ENCODE measurements around the gene ART3. TPM values are rescaled to one million over a fixed set of nuclear protein-coding genes. Genes with fewer than 3 reads are reported as not detected.
"Not testable (repeated sequence)": the region's sequence is repeated elsewhere in the genome, so short reads cannot be mapped to it uniquely, and the experiment has no call there.

Gene ART3, protein sequence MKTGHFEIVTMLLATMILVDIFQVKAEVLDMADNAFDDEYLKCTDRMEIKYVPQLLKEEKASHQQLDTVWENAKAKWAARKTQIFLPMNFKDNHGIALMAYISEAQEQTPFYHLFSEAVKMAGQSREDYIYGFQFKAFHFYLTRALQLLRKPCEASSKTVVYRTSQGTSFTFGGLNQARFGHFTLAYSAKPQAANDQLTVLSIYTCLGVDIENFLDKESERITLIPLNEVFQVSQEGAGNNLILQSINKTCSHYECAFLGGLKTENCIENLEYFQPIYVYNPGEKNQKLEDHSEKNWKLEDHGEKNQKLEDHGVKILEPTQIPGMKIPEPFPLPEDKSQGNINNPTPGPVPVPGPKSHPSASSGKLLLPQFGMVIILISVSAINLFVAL
- not detected for polyA plus RNA-seq

DNA sequence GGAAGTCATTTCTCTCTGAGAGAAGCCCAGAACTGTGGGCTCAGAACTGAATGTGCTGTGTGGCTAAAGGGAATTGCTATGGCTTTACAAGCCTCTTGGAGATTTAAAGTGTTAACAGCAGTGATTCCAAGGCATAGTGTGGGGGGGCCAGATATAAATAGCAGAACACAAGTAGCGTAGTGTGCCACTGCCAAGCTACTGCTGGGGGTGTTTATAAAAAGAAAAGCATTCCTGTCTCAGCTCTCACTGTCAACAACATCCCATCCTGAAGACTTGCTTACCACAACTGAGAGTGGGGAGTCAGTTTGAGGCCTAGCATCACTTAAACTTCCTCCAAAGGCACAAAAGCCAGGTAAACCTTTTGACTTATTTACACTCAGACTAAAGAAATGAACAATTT lies at the start of gene ART3:
TSS of gene ART3 (plus strand) at position 242 of the 400 bp plus-strand sequence. CDS start 1,181 bp downstream, outside the sequence.
- Mint-ChIP-seq H3K4me3 (no peak within 1 kb of the TSS), H3K9me3 (no peaks in the 10 kb centered on the region), H3K4me1 (no peaks in the 10 kb centered on the region), H3K27me3 (peaks cover 4% of the 10 kb centered on the region), H3K27ac (no peak within 1 kb of the TSS), H3K36me3 (no peaks in the 10 kb centered on the region)

DNA sequence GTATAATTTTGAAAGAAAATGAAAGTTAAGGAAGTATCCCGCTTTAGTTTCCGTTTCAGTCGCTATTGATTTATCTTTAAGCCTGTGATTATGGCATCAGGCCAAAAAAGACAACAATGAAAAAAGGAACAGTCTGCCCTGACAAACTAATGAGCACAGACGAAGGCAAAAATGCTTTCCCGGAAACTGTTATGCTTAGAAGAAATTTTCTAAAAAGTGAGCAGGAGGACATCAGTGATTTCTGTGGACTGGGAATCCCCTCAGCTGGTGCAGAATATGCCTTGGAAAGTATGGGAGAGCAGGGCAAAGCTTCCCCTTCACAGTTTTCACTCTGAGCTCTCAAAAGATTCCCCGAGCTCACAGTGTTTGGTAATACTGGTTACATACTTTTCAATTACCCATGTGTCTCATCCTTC lies 46.2 kb upstream of the ART3 start:
- H3K4me1 Mint-ChIP-seq: peaks cover 11 to 17% (median 16%) of the 10 kb centered on the region in 3 donors
- H3K9me3 Mint-ChIP-seq: no peaks in the 10 kb centered on the region
- H3K4me3 Mint-ChIP-seq: peak overlapping the region in 3 of 4 donors; percentile 61 to 73 (median 63)
- H3K27ac Mint-ChIP-seq: peak overlapping the region in 1 of 3 donors; percentile 84
- H3K36me3 Mint-ChIP-seq: no peaks in the 10 kb centered on the region
- H3K27me3 Mint-ChIP-seq: peaks cover 2% of the 10 kb centered on the region

DNA sequence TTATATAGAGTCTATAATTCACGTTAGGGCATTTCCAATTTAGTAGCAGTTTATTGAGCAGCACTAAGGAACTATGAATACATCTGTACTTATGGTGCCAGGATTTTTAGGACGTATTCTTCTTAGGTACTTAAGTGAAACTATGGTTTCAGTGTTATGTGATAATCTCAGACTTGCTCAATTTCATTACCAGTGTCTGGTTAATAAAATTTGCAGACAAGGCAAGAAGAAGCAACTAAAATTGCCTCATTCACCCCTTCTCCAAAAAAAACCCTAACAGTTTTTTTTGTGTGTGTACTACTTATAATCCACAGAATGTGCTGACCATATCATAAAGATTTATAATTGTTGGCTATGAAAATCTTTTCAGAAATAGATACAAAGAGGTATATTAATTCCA lies 45.2 kb upstream of the ART3 start:
- Mint-ChIP-seq H3K9me3 (no peaks in the 10 kb centered on the region), H3K4me1 (peaks cover 7 to 10% (median 8%) of the 10 kb centered on the region in 3 donors), H3K27ac (no peak overlapping the region), H3K36me3 (no peaks in the 10 kb centered on the region), H3K4me3 (no peak overlapping the region), H3K27me3 (peaks cover 2% of the 10 kb centered on the region)

DNA sequence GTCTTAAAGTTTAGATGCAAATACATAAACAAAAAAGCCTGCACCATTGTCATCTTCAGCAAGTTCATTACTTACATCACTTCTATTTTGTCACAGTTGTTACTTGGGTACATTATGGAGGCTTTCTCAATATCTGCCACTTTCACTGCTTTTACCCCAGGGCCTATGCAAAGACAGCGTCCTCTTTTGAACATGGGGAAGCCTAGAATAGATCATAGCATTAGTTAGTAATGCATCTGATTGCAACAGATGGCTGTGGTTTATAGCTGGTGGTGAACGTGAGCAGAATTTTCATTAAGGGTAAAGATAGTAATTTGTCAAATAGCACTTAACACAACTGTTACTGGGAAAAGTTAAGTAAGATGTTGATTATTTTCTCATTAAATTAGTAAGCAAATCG lies 39.4 kb upstream of the ART3 start:
- Mint-ChIP-seq H3K4me1 (peaks cover 0 to 2% (median 0%) of the 10 kb centered on the region in 3 donors), H3K27me3 (no peaks in the 10 kb centered on the region), H3K36me3 (no peaks in the 10 kb centered on the region), H3K4me3 (no peak overlapping the region), H3K9me3 (no peaks in the 10 kb centered on the region), H3K27ac (no peak overlapping the region)

DNA sequence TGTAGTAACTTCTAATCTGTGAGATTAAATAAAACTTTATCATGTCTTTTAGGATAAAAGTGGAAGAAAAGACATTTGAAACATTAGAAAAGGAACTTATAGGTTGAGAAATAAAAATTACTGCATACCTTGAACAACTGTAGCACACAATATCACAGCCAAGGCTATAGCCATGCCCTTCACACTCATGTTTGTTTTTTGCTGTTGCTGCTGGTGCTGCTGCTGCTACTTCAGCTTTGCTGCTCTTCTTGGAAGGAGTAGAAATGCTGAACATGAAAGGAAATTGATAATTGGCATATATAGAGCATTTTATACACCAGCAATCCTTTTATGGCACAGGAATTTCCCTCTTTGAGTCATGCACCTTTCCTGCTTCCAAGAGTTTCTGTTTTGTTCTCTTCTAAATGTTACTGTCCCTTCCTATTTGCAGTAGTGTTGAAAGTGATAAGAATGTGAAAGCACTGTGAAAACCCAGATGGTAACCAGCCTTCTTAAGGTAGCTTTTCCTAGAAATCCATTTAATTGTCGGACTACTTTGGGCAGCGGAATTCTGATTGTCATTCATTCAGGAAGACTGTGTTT lies 38.6 kb upstream of the ART3 start, which contains the start of gene CXCL11:
TSS of gene CXCL11 (minus strand) at position 272 of the 582 bp plus-strand sequence. CDS start at position 189, 83 bp downstream.
- no peaks in the 10 kb centered on the region for H3K9me3 Mint-ChIP-seq
- peaks cover 0 to 2% (median 0%) of the 10 kb centered on the region in 3 donors for H3K4me1 Mint-ChIP-seq
- no peak within 1 kb of the TSS for H3K4me3 Mint-ChIP-seq
- no peaks in the 10 kb centered on the region for H3K36me3 Mint-ChIP-seq
- no peak within 1 kb of the TSS for H3K27ac Mint-ChIP-seq
- no peaks in the 10 kb centered on the region for H3K27me3 Mint-ChIP-seq

DNA sequence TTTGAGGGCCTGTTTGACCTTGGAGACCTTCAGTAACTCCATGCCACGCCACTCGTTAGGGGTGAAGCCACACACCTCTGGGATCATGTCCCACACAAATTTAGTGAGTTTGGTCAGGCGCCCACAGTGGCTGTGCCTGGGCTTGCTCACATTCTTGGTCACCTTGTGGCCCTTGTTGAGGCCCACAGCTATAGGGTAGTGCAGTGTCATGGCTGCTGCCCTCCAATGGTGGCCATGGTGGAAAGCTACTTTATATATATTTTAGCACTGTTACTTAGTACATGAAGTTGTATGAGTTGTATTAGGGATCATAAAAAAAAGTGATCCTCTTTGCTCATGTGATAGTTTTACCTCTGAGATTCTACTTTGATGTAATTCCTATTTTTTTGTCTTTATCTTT lies 37.7 kb upstream of the ART3 start:
- Mint-ChIP-seq H3K9me3 (no peaks in the 10 kb centered on the region), H3K27me3 (no peaks in the 10 kb centered on the region), H3K27ac (no peak overlapping the region), H3K4me3 (no peak overlapping the region), H3K36me3 (no peaks in the 10 kb centered on the region), H3K4me1 (peaks cover 0 to 2% (median 0%) of the 10 kb centered on the region in 3 donors)

DNA sequence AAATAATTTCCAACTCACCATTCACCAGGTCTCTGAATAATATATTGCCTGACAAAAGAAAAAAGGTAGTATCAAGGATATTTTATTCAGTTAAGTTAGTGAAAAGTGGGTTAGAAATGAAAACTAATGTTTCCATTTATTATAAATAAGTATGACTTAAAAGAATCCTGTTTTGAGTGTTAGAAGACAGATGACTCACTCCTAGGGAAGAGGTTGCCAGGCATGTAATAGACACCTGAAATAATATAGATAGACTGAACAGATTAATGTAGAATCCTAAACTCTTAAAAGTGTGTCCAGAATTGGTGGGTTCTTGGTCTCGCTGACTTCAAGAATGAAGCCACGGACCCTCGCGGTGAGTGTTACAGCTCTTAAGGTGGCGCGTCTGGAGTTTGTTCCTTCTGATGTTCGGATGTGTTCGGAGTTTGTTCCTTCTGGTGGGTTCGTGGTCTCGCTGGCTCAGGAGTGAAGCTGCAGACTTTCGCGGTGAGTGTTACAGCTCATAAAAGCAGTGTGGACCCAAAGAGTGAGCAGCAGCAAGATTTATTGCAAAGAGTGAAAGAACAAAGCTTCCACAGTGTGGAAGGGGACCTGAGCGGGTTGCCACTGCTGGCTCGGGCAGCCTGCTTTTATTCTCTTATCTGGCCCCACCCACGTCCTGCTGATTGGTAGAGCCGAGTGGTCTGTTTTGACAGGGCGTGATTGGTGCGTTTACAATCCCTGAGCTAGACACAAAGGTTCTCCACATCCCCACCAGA lies 32.1 kb upstream of the ART3 start:
- H3K36me3 Mint-ChIP-seq, H3K4me1 Mint-ChIP-seq, H3K9me3 Mint-ChIP-seq, H3K27me3 Mint-ChIP-seq: not testable (repeated sequence)
- Mint-ChIP-seq H3K4me3 (peak overlapping the region; percentile 22 to 88 (median 78)), H3K27ac (peak overlapping the region in 1 of 3 donors; percentile 36)

DNA sequence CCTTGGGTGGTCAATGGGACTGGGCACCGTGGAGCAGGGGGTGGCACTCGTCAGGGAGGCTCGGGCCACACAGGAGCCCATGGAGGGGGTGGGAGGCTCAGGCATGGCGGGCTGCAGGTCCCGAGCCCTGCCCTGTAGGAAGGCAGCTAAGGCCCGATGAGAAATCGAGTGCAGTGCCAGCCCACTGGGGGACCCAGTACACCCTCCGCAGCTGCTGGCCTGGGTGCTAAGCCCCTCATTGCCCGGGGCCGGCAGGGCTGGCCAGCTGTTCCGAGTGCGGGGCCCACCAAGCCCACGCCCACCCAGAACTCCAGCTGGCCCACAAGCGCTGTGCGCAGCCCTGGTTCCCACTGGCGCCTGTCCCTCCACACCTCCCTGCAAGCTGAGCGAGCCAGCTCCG lies 31.2 kb upstream of the ART3 start:
- H3K36me3 Mint-ChIP-seq, H3K9me3 Mint-ChIP-seq, H3K4me1 Mint-ChIP-seq, H3K27me3 Mint-ChIP-seq, H3K27ac Mint-ChIP-seq, H3K4me3 Mint-ChIP-seq: not testable (repeated sequence)

DNA sequence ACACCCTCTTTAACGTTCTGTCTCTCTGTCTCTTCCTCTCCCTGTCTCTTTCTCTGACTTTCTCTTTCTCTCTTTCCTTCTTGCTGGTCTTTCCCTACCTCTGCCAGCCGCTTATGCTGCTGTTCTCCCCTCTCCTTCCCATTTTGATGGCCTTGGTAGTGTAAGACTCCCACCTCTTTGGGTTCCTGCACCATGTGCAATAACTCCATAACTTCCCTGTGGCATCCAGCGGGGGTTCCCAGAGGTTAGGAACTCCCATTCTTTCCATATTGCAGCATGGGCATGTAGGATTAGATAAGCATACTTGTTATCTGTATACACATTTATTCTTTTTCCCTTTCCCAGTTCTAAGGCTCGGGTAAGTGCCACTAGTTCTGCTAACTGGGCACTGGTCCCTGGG lies 29.8 kb upstream of the ART3 start:
- H3K4me1 Mint-ChIP-seq, H3K27ac Mint-ChIP-seq, H3K36me3 Mint-ChIP-seq, H3K4me3 Mint-ChIP-seq, H3K27me3 Mint-ChIP-seq, H3K9me3 Mint-ChIP-seq: not testable (repeated sequence)

DNA sequence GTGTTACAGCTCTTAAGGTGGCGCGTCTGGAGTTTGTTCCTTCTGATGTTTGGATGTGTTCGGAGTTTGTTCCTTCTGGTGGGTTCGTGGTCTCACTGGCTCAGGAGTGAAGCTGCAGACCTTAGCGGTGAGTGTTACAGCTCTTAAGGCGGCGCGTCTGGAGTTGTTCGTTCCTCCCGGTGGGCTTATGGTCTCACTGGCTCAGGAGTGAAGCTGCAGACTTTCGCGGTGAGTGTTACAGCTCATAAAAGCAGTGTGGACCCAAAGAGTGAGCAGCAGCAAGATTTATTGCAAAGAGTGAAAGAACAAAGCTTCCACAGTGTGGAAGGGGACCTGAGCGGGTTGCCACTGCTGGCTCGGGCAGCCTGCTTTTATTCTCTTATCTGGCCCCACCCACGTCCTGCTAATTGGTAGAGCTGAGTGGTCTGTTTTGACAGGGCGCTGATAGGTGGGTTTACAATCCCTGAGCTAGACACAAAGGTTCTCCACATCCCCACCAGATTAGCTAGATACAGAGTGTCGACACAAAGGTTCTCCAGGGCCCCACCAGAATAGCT lies 24.6 kb upstream of the ART3 start:
- H3K4me1 Mint-ChIP-seq, H3K36me3 Mint-ChIP-seq, H3K27ac Mint-ChIP-seq, H3K27me3 Mint-ChIP-seq, H3K4me3 Mint-ChIP-seq, H3K9me3 Mint-ChIP-seq: not testable (repeated sequence)

DNA sequence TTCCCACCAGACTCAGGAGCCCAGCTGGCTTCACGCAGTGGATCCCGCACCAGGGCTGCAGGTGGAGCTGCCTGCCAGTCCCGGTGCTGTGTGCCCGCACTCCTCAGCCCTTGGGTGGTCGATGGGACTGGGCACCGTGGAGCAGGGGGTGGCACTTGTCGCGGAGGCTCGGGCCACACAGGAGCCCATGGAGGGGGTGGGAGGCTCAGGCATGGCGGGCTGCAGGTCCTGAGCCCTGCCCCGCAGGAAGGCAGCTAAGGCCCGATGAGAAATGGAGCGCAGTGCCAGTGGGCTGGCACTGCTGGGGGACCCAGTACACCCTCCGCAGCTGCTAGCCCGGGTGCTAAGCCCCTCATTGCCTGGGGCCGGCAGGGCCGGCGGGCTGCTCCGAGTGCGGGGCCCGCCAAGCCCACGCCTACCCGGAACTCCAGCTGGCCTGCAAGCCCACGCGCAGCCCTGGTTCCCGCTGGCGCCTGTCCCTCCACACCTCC lies 23.9 kb upstream of the ART3 start:
- H3K27ac Mint-ChIP-seq: not testable (repeated sequence)

DNA sequence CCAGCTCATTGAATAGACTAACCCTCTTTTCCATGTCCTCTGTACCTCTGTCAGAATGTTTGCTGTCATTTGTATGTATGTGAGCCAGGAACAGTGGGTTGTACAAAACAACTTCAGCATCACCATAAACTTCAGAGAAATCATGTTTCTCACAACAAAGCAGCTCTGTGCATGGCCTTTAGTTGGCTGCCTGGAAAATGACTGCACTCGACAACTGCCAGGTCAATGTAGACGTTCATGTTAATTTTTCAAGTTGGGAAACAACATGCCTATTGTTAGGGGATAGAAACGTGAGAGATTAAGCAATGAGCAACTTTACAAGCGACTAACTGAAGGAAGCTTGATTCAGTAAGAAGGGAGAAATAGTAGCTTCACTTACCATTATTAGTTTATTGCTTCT lies 20.8 kb upstream of the ART3 start:
- Mint-ChIP-seq H3K36me3 (no peaks in the 10 kb centered on the region), H3K4me1 (peaks cover 14 to 17% (median 15%) of the 10 kb centered on the region in 3 donors), H3K4me3 (no peak overlapping the region), H3K9me3 (no peaks in the 10 kb centered on the region), H3K27me3 (no peaks in the 10 kb centered on the region), H3K27ac (no peak overlapping the region)

More for the DNA sequence above, 23.9 kb upstream of the ART3 start:
- not testable (repeated sequence) for H3K4me3 Mint-ChIP-seq, H3K27me3 Mint-ChIP-seq, H3K4me1 Mint-ChIP-seq, H3K36me3 Mint-ChIP-seq, H3K9me3 Mint-ChIP-seq

DNA sequence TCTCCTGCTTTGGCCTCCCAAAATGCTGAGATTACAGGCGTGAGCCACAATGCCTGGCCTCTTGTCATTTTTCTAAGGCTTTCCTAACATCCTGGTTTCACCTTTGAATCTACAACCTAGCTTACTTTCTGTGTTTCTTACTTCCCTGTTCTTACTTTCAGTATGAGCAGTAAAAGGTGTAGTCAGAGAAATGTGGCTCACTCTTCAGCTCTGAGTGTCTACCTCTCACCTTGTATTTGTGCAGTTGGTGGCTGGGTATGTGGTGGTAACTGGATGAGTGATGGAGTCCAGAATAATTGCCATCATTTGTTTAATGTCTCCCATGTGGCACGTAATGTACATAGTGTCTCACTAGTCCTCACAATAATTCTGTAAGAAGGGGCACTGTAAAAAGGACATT lies 19.5 kb upstream of the ART3 start:
- Mint-ChIP-seq H3K4me3 (peak overlapping the region in 2 of 4 donors; percentile 67 to 83), H3K4me1 (peaks cover 18 to 19% (median 19%) of the 10 kb centered on the region in 3 donors), H3K9me3 (no peaks in the 10 kb centered on the region), H3K36me3 (no peaks in the 10 kb centered on the region), H3K27me3 (no peaks in the 10 kb centered on the region), H3K27ac (peak overlapping the region; percentile 0 to 71 (median 69))

DNA sequence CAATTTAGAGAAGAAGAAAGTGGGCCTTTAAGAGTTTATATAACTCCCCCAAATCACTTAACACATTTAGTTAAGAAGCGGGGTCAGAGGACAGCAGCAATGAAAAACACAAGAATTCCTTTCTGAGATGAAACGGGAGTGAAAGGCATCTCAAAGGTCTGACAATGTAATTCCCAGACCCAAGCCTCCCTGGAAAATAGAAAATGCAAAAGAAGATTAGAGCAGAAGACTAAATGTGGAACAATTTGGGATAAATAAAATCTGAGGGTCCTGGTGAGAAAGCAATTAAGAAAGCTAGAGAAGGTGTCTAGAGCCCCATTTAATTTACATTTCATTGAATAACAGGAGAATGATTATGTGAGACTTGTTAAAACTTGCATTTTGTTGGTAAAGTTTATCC lies 19.1 kb upstream of the ART3 start:
- Mint-ChIP-seq H3K4me1 (peaks cover 21 to 23% (median 22%) of the 10 kb centered on the region in 3 donors), H3K27ac (peak overlapping the region in 2 of 3 donors; percentile 0 to 69), H3K36me3 (no peaks in the 10 kb centered on the region), H3K27me3 (no peaks in the 10 kb centered on the region), H3K9me3 (no peaks in the 10 kb centered on the region), H3K4me3 (peak overlapping the region in 2 of 4 donors; percentile 3 to 80)

DNA sequence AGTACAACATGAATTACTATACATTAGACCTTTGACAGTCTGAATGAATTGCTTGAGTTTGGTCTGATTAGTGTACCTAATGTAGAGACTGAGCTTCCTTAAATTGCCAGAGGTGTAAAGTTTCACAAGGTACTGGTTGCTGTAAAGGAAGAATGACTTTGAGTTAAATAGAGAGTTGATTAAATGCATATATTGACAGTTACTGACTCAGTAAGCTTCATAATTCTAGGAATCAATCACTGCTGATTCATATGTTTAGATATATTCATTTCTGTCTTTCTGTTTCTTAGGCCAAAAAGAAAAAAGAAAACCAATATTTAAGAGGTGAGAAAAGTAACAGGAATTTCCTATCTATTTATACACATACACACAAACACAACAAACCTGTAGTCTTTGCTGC lies 16.2 kb upstream of the ART3 start:
- Mint-ChIP-seq H3K4me3 (no peak overlapping the region), H3K9me3 (no peaks in the 10 kb centered on the region), H3K27ac (no peak overlapping the region), H3K36me3 (no peaks in the 10 kb centered on the region), H3K27me3 (no peaks in the 10 kb centered on the region), H3K4me1 (peaks cover 35 to 41% (median 39%) of the 10 kb centered on the region in 3 donors)

All from IgD-negative memory B cell (primary cell).